HCT116 (cell line): ENCODE data around the gene ELMO2. TPM values are rescaled to one million over a fixed set of nuclear protein-coding genes. Genes with fewer than 3 reads are reported as not detected.

Experiments
- ATAC-seq: fragments of 200-7000 bp; cut with Tn5 transposase; 2 replicates; pipeline ENCODE4 v1.9.1; 2020; ENCODE audit warnings: mild to moderate bottlenecking, moderate library complexity
- BruUV-seq: library from RNA; stranded (reverse); fragments of 400-500 nt; replicated peaks from 2 replicates; lab custom pipeline; 2021; lab: Mats Ljungman, UMichigan
- CTCF ChIA-PET: fragments of 300-600 bp; sonication (Branson Sonifier 250); formaldehyde crosslinking; loops from one replicate; lab custom pipeline; 2021; ENCODE audit warnings: antibody characterized with exemption; lab: Charles Lee
- POLR2A ChIA-PET: fragments of 300-600, 350-600 bp; sonication (Branson Sonifier 250); formaldehyde crosslinking; loops from one replicate; lab custom pipeline; 2021; ENCODE audit warnings: antibody characterized with exemption; lab: Charles Lee
- RAD21 ChIA-PET, 2 experiments: fragments of 300-600 bp; sonication (Branson Sonifier 250); formaldehyde crosslinking; loops; one replicate each; lab custom pipeline; 2023; ENCODE audit warnings: low total read pairs in 2 of 2; ENCODE audit not compliant: uncharacterized antibody in 2 of 2, unreplicated experiment in 2 of 2, low non-redundant PET in 1 of 2; lab: Charles Lee
- DNase-seq: peaks from one replicate; pipeline ENCODE4 v3.0.0-alpha.2; 2010; ENCODE audit warnings: low read depth, low spot score
- H2AFZ ChIP-seq: fragments of 200-600 bp; shearing (Covaris generic), sonication (generic); 2 replicates; pipeline ENCODE4 v1.6.1; 2017; ENCODE audit warnings: low read depth, mixed run types, mixed read lengths, antibody characterized with exemption, low read length; ENCODE audit not compliant: poor library complexity, severe bottlenecking
- H3K27ac ChIP-seq: 2 replicates; pipeline ENCODE4 v1.5.1; 2012; ENCODE audit warnings: low read depth, low read length
- H3K27me3 ChIP-seq: fragments of 200-600 bp; sonication (generic); 2 replicates; pipeline ENCODE4 v1.6.1; 2016; ENCODE audit warnings: mixed run types, low read length, mixed read lengths; ENCODE audit not compliant: insufficient read depth
- H3K36me3 ChIP-seq, 2 experiments: fragments of 200-500 bp in 1 of 2; fragments of 200-600 bp in 1 of 2; sonication (Bioruptor generic) in 1 of 2; sonication (generic) in 1 of 2; 2 replicates each; pipeline versions ENCODE4 v1.5.1 to v1.6.1; 2014 to 2016; ENCODE audit warnings: low read length in 2 of 2, inconsistent platforms in 1 of 2, mixed read lengths in 1 of 2, mixed run types in 1 of 2; ENCODE audit not compliant: insufficient read depth in 2 of 2, control insufficient read depth in 1 of 2
- H3K4me1 ChIP-seq, 2 experiments: fragments of 200-600 bp in 1 of 2; sonication (generic) in 1 of 2; 2 replicates each; pipeline versions ENCODE4 v1.5.1 to v1.6.1; 2012 to 2017; ENCODE audit warnings: low read length in 2 of 2, inconsistent platforms in 1 of 2, mild to moderate bottlenecking in 1 of 2, mixed read lengths in 1 of 2, mixed run types in 1 of 2, moderate library complexity in 1 of 2; ENCODE audit not compliant: insufficient read depth in 2 of 2, control insufficient read depth in 1 of 2
- H3K4me2 ChIP-seq: fragments of 200-600 bp; sonication (generic); 2 replicates; pipeline ENCODE4 v1.6.1; 2017; ENCODE audit warnings: mixed run types, low read length, mixed read lengths
- H3K4me3 ChIP-seq, 2 experiments: fragments of 200-600 bp in 1 of 2; sonication (generic) in 1 of 2; replicated peaks in 1 of 2; 2 replicates each; pipeline ENCODE4 v1.5.1; 2011 to 2016; ENCODE audit warnings: low read length in 2 of 2, control low read depth in 1 of 2, low read depth in 1 of 2, mild to moderate bottlenecking in 1 of 2, mixed read lengths in 1 of 2, mixed run types in 1 of 2
- H3K79me2 ChIP-seq: fragments of 200-600 bp; sonication (generic); 2 replicates; pipeline ENCODE4 v1.6.1; 2017; ENCODE audit warnings: mild to moderate bottlenecking, mixed run types, low read length, moderate library complexity, mixed read lengths; ENCODE audit not compliant: insufficient read depth
- H3K9ac ChIP-seq: fragments of 200-600 bp; sonication (generic); 2 replicates; pipeline ENCODE4 v1.6.1; 2016; ENCODE audit warnings: low read length, mixed read lengths
- H3K9me2 ChIP-seq: fragments of 200-600 bp; sonication (generic), shearing (Covaris generic); 2 replicates; pipeline ENCODE4 v1.6.1; 2017; ENCODE audit warnings: mixed run types, mild to moderate bottlenecking, moderate library complexity; ENCODE audit not compliant: insufficient read depth
- H3K9me3 ChIP-seq, 2 experiments: fragments of 200-500 bp in 1 of 2; fragments of 200-600 bp in 1 of 2; sonication (Bioruptor generic) in 1 of 2; sonication (generic) in 1 of 2; 2 replicates each; pipeline ENCODE4 v1.6.1; 2014 to 2017; ENCODE audit warnings: low read length in 2 of 2, mixed read lengths in 2 of 2, inconsistent platforms in 1 of 2, low read depth in 1 of 2, mild to moderate bottlenecking in 1 of 2, mixed run types in 1 of 2, moderate library complexity in 1 of 2; ENCODE audit not compliant: control insufficient read depth in 1 of 2, insufficient read depth in 1 of 2
- H4K20me1 ChIP-seq: fragments of 200-600 bp; sonication (generic), shearing (Covaris generic); 2 replicates; pipeline ENCODE4 v1.6.1; 2017; ENCODE audit warnings: mixed run types, mild to moderate bottlenecking, moderate library complexity; ENCODE audit not compliant: insufficient read depth
- CEBPB ChIP-seq: IDR thresholded peaks from 2 replicates; pipeline ENCODE4 v1.6.1; 2012; ENCODE audit warnings: low read depth
- POLR2AphosphoS5 ChIP-seq: IDR thresholded peaks from 2 replicates; pipeline ENCODE4 v1.6.1; 2011; ENCODE audit warnings: mild to moderate bottlenecking, low read depth, low read length, moderate library complexity
- SIN3A ChIP-seq: IDR thresholded peaks from 2 replicates; pipeline ENCODE4 v1.6.1; 2012; ENCODE audit warnings: low read depth
- SP1 ChIP-seq: IDR thresholded peaks from 2 replicates; pipeline ENCODE4 v1.6.1; 2012; ENCODE audit warnings: low read depth
- YY1 ChIP-seq: IDR thresholded peaks from 2 replicates; pipeline ENCODE4 v1.6.1; 2011; ENCODE audit warnings: low read length, low read depth, moderate library complexity, mild to moderate bottlenecking; ENCODE audit not compliant: insufficient replicate concordance; ENCODE audit errors: extremely low read depth
- ZFX ChIP-seq: fragments of 450-650 bp; IDR thresholded peaks from 2 replicates; pipeline ENCODE4 v1.6.1; 2017
- intact Hi-C: fragments of 100-400 bp; cut with micrococcal nuclease; formaldehyde crosslinking; loops from 2 replicates; pipeline ENCODE4 v1.10.0; 2022
- total RNA-seq: library from RNA; stranded (reverse); gene quantifications from one replicate; pipeline ENCODE4 v1.2.1, GENCODE V29; 2021; ENCODE audit not compliant: unreplicated experiment

The ELMO2 gene
- total RNA-seq, 1 experiment from 2014 or later = 22.9 TPM

GRCh38 chr20:46352370-46352938 is 54.0 kb downstream of the ELMO2 start:
- TF ChIP-seq CEBPB (no peak), POLR2AphosphoS5 (peak; percentile 9; the same call in 1 of the 2 replicates)
- Histone ChIP-seq H3K4me1 (0 out of 4 replicates have a peak, but pooled peaks cover 0 to 3% of the 10 kb centered on the region in 2 experiments), H3K27ac (no peak overlapping the region), H3K79me2 (no peaks in the 10 kb centered on the region), H2AFZ (no peak overlapping the region), H3K27me3 (no peaks in the 10 kb centered on the region), H3K9ac (no peak overlapping the region), H3K4me3 (no peak overlapping the region), H4K20me1 (no peaks in the 10 kb centered on the region), H3K36me3 (peaks cover 2 to 9% of the 10 kb centered on the region in 2 experiments; a peak in 1 of 4 replicates), H3K9me2 (no peaks in the 10 kb centered on the region), H3K4me2 (no peak overlapping the region), H3K9me3 (no peaks in the 10 kb centered on the region)
- ATAC-seq = no peak
- ChIA-PET CTCF (no interaction called here), POLR2A (no interaction called here), RAD21 (no interaction called here)
- no peak for DNase-seq
- intact Hi-C loops = no loop called here
- BruUV-seq = no TSS peak

GRCh38 chr20:46351357-46352058 is 54.9 kb downstream of the ELMO2 start:
- H3K4me1 ChIP-seq = 0 out of 4 replicates have a peak, but pooled peaks cover 0 to 3% of the 10 kb centered on the region in 2 experiments
- no peak overlapping the region for H3K9ac ChIP-seq
- H3K36me3 ChIP-seq = peaks cover 2 to 9% of the 10 kb centered on the region in 2 experiments; a peak in 1 of 4 replicates
- H3K4me2 ChIP-seq = no peak overlapping the region
- TF ChIP-seq SIN3A (no peak), SP1 (no peak), ZFX (no peak), YY1 (no peak)
- no peaks in the 10 kb centered on the region for H4K20me1 ChIP-seq
- no peaks in the 10 kb centered on the region for H3K9me3 ChIP-seq
- CTCF ChIA-PET = no interaction called here
- no peaks in the 10 kb centered on the region for H3K27me3 ChIP-seq
- RAD21 ChIA-PET = no interaction called here
- ATAC-seq (no peak), DNase-seq (no peak)
- H3K79me2 ChIP-seq = no peaks in the 10 kb centered on the region
- no peaks in the 10 kb centered on the region for H3K9me2 ChIP-seq
- POLR2A ChIA-PET = no interaction called here
- H3K4me3 ChIP-seq = no peak overlapping the region
- BruUV-seq = no TSS peak
- intact Hi-C loops = no loop called here
- H3K27ac ChIP-seq = no peak overlapping the region
- H2AFZ ChIP-seq = no peak overlapping the region
